IMR-90 (cell line): Measurements from ENCODE around the gene TRIM44. TPM values are rescaled to one million over a fixed set of nuclear protein-coding genes. Genes with fewer than 3 reads are reported as not detected.

Experiments
- ATAC-seq: fragments of 200-7000 bp; cut with Tn5 transposase; 2 replicates; pipeline ENCODE4 v1.9.1; 2020; ENCODE audit warnings: low read depth, mild to moderate bottlenecking, moderate library complexity
- BruUV-seq: library from RNA; stranded (reverse); fragments of 400-500 nt; replicated peaks from 2 replicates; lab custom pipeline; 2021; lab: Mats Ljungman, UMichigan
- CTCF ChIA-PET: fragments of 300-600 bp; formaldehyde crosslinking; extraction: SDS; loops from one replicate; lab custom pipeline; 2021; ENCODE audit warnings: antibody characterized with exemption; lab: Yijun Ruan, JAX
- POLR2A ChIA-PET: fragments of 300-600 bp; sonication (Branson Sonifier 250); formaldehyde crosslinking; loops from one replicate; lab custom pipeline; 2022; ENCODE audit warnings: antibody characterized with exemption; ENCODE audit not compliant: unreplicated experiment; lab: Charles Lee
- DNase-seq: peaks from one replicate; pipeline ENCODE4 v3.0.0; 2013
- H2AFZ ChIP-seq: replicated peaks from 2 replicates; pipeline ENCODE3; 2013; ENCODE audit warnings: low read length, mild to moderate bottlenecking; ENCODE audit not compliant: poor library complexity
- H2AK5ac ChIP-seq: 2 replicates; pipeline ENCODE4 v1.6.1; 2013; ENCODE audit warnings: low read depth, low read length, inconsistent platforms
- H2AK9ac ChIP-seq: replicated peaks from 2 replicates; pipeline ENCODE3; 2013; ENCODE audit warnings: mild to moderate bottlenecking, low read depth, low read length, moderate library complexity; ENCODE audit not compliant: poor library complexity
- H2BK120ac ChIP-seq: 2 replicates; pipeline ENCODE4 v1.6.1; 2013; ENCODE audit warnings: low read depth, low read length, inconsistent platforms
- H2BK15ac ChIP-seq: 3 replicates; pipeline ENCODE4 v1.6.1; 2013; ENCODE audit warnings: low read depth, low read length, inconsistent platforms
- H2BK20ac ChIP-seq: 2 replicates; pipeline ENCODE4 v1.6.1; 2013; ENCODE audit warnings: low read depth, mild to moderate bottlenecking, inconsistent platforms, low read length, moderate library complexity
- H2BK5ac ChIP-seq: 2 replicates; pipeline ENCODE4 v1.6.1; 2013; ENCODE audit warnings: mild to moderate bottlenecking, low read depth, low read length, inconsistent platforms; ENCODE audit not compliant: poor library complexity, severe bottlenecking
- H3K14ac ChIP-seq: replicated peaks from 2 replicates; pipeline ENCODE4 v1.6.1; 2013; ENCODE audit warnings: low read depth, low read length, inconsistent platforms
- H3K18ac ChIP-seq: 2 replicates; pipeline ENCODE4 v1.6.1; 2013; ENCODE audit warnings: low read depth, low read length, control low read depth
- H3K23ac ChIP-seq: 2 replicates; pipeline ENCODE4 v1.6.1; 2013; ENCODE audit warnings: low read depth, low read length, inconsistent platforms
- H3K27ac ChIP-seq: 2 replicates; pipeline ENCODE4 v1.5.1; 2013; ENCODE audit warnings: mild to moderate bottlenecking, control low read depth, low read length; ENCODE audit not compliant: insufficient read depth
- H3K27me3 ChIP-seq: 2 replicates; pipeline ENCODE4 v1.6.1; 2013; ENCODE audit warnings: low read length; ENCODE audit not compliant: control insufficient read depth, insufficient read depth
- H3K36me3 ChIP-seq: 2 replicates; pipeline ENCODE4 v1.6.1; 2013; ENCODE audit warnings: low read length, mixed read lengths; ENCODE audit not compliant: control insufficient read depth, insufficient read depth
- H3K4ac ChIP-seq: 2 replicates; pipeline ENCODE4 v1.6.1; 2013; ENCODE audit warnings: low read depth, low read length, inconsistent platforms
- H3K4me1 ChIP-seq: 2 replicates; pipeline ENCODE4 v1.6.1; 2013; ENCODE audit warnings: low read length, mixed read lengths; ENCODE audit not compliant: control insufficient read depth, insufficient read depth
- H3K4me2 ChIP-seq: 2 replicates; pipeline ENCODE4 v1.6.1; 2013; ENCODE audit warnings: low read depth, mild to moderate bottlenecking, control low read depth, low read length, moderate library complexity
- H3K4me3 ChIP-seq: 2 replicates; pipeline ENCODE4 v1.5.1; 2013; ENCODE audit warnings: low read depth, mild to moderate bottlenecking, control low read depth, low read length, moderate library complexity; ENCODE audit not compliant: insufficient read depth
- H3K56ac ChIP-seq: 2 replicates; pipeline ENCODE4 v1.6.1; 2013; ENCODE audit warnings: low read length, inconsistent platforms; ENCODE audit not compliant: insufficient read depth; ENCODE audit errors: extremely low read depth
- H3K79me1 ChIP-seq, 2 experiments: 2 replicates each; pipeline ENCODE4 v1.6.1; 2013; ENCODE audit warnings: low read length in 2 of 2, inconsistent platforms in 1 of 2, low read depth in 1 of 2
- H3K9ac ChIP-seq: 2 replicates; pipeline ENCODE4 v1.6.1; 2013; ENCODE audit warnings: low read depth, low read length, control low read depth
- H3K9me1 ChIP-seq: 2 replicates; pipeline ENCODE4 v1.6.1; 2013; ENCODE audit warnings: low read length, inconsistent platforms; ENCODE audit not compliant: insufficient read depth
- H3K9me3 ChIP-seq: 2 replicates; pipeline ENCODE4 v1.6.1; 2013; ENCODE audit warnings: low read length; ENCODE audit not compliant: control insufficient read depth, insufficient read depth
- H4K20me1 ChIP-seq: 2 replicates; pipeline ENCODE4 v1.6.1; 2013; ENCODE audit warnings: low read length, inconsistent platforms; ENCODE audit not compliant: insufficient read depth
- H4K5ac ChIP-seq: 2 replicates; pipeline ENCODE4 v1.6.1; 2013; ENCODE audit warnings: mild to moderate bottlenecking, low read depth, low read length, control low read depth
- H4K8ac ChIP-seq, 2 experiments: 2 replicates each; pipeline ENCODE4 v1.6.1; 2013; ENCODE audit warnings: low read depth in 2 of 2, low read length in 2 of 2, control low read depth in 1 of 2, inconsistent platforms in 1 of 2
- H4K91ac ChIP-seq: 2 replicates; pipeline ENCODE4 v1.6.1; 2013; ENCODE audit warnings: low read depth, low read length, inconsistent platforms; ENCODE audit not compliant: insufficient read depth
- CHD1 ChIP-seq: IDR thresholded peaks from 2 replicates; pipeline ENCODE4 v1.6.1; 2012; ENCODE audit warnings: low read depth, low read length, improper control_type of control experiment
- WGBS, 2 experiments: methylation state at CpG; one replicate each; pipeline versions ENCODE4 v1.1.5 to v1.1.7; 2013; ENCODE audit warnings: missing lambda C conversion rate in 2 of 2; ENCODE audit not compliant: insufficient read length in 1 of 2; ENCODE audit errors: extremely low coverage in 2 of 2; 5-methylcytosine and 5-hydroxymethylcytosine counted together
- dilution Hi-C: fragments of 300-500 bp; cut with HindIII; formaldehyde crosslinking; loops from one replicate; pipeline ENCODE4 v1.14.3; 2018; ENCODE audit warnings: low sequenced_read_pairs; ENCODE audit not compliant: unreplicated experiment
- in situ Hi-C: fragments of 300-500 bp; cut with MboI; formaldehyde crosslinking; loops from 3 replicates; pipeline ENCODE4 v1.14.3; 2019; ENCODE audit warnings: low sequenced_read_pairs, inconsistent platforms, mixed read lengths
- intact Hi-C: fragments of 100-400 bp; cut with micrococcal nuclease; formaldehyde crosslinking; loops from 2 replicates; pipeline ENCODE4 v1.10.0; 2022
- polyA plus RNA-seq, 3 experiments: library from polyadenylated mRNA; depleted of rRNA; stranded (reverse); fragments of >200 nt; gene quantifications; 2 replicates each; pipeline ENCODE4 v1.2.3, GENCODE V29; 2012; ENCODE audit warnings: low replicate concordance in 1 of 3
- total RNA-seq: library from RNA; depleted of rRNA; stranded (reverse); fragments of >200 nt; gene quantifications from 2 replicates; pipeline ENCODE4 v1.2.3, GENCODE V29; 2012

The TRIM44 gene
- total and polyA plus RNA-seq, 2 of the 4 experiments (the other 2 are of a cell fraction) = 50.7 to 104 TPM

- dilution Hi-C loops = no loop called here
- H2AFZ ChIP-seq = no peak overlapping the region
- H3K23ac ChIP-seq = no peak overlapping the region
- ChIA-PET CTCF (no interaction called here), POLR2A (no interaction called here)
- no peak overlapping the region for H2BK20ac ChIP-seq
- H3K9ac ChIP-seq = no peak overlapping the region
- no peak overlapping the region for H4K5ac ChIP-seq
- H3K36me3 ChIP-seq = peaks cover 6% of the 10 kb centered on the region
- no peak overlapping the region for H4K91ac ChIP-seq
- H3K14ac ChIP-seq = no peak overlapping the region
- DNase-seq = no peak
- no peak overlapping the region for H3K4me2 ChIP-seq
- no peak overlapping the region for H2AK5ac ChIP-seq
- H3K9me3 ChIP-seq = no peaks in the 10 kb centered on the region
- H3K56ac ChIP-seq = no peak overlapping the region
- H3K4me3 ChIP-seq = no peak overlapping the region
- H3K4ac ChIP-seq = no peak overlapping the region
- WGBS, 2 experiments = no CpG with 5 or more reads among the region's 1 CpG
- H2BK120ac ChIP-seq = no peak overlapping the region
- H3K18ac ChIP-seq = no peak overlapping the region
- H4K20me1 ChIP-seq = peaks cover 37% of the 10 kb centered on the region
- H4K8ac ChIP-seq = no peak overlapping the region
- peaks cover 40 to 67% of the 10 kb centered on the region in 2 experiments for H3K79me1 ChIP-seq
- intact Hi-C loops = no loop called here
- no peak overlapping the region for H2AK9ac ChIP-seq
- no peak overlapping the region for H2BK15ac ChIP-seq
- no TSS peak for BruUV-seq
- no peak overlapping the region for H2BK5ac ChIP-seq
- ATAC-seq = no peak
- peaks cover 1% of the 10 kb centered on the region for H3K4me1 ChIP-seq
- H3K9me1 ChIP-seq = no peaks in the 10 kb centered on the region; the same call in 1 of the 2 replicates
- no peak for TF ChIP-seq CHD1
- no peak overlapping the region for H3K27ac ChIP-seq
- no peaks in the 10 kb centered on the region for H3K27me3 ChIP-seq
- in situ Hi-C loops = no loop called here
Observed at GRCh38 chr11:35681163-35681767, 18.7 kb downstream of the TRIM44 start.
